Measurements from ENCODE around the gene POP7. TPM values are rescaled to one million over a fixed set of nuclear protein-coding genes. Genes with fewer than 3 reads are reported as not detected.

Gene POP7
- polyA plus RNA-seq, 1 donor from 2014 or later: 92.1 TPM

GRCh38 chr7:100673942-100674410, 31.9 kb upstream of the POP7 start:
- H3K9me2 ChIP-seq (ENCODE audit: insufficient read depth, low read length): no peaks in the 10 kb centered on the region
- H2AFZ ChIP-seq (ENCODE audit: low read depth, low read length): peak overlapping the region; percentile 45
- no peaks in the 10 kb centered on the region for H3K27me3 ChIP-seq (ENCODE audit: insufficient read depth, low read depth, low read length)
- no peaks in the 10 kb centered on the region for H3K9me3 ChIP-seq (ENCODE audit: low read length)
- peak overlapping the region; percentile 88 for H3K27ac ChIP-seq (ENCODE audit: low read length)
- H3K36me3 ChIP-seq (ENCODE audit: insufficient read depth, low read length): peaks cover 3% of the 10 kb centered on the region
- H3F3A ChIP-seq (ENCODE audit: insufficient read depth, low read length, poor library complexity, severe bottlenecking): no peaks in the 10 kb centered on the region
- H3K79me2 ChIP-seq (replicated peaks; ENCODE audit: insufficient read depth, low read length): peaks cover 28% of the 10 kb centered on the region
- peak overlapping the region; percentile 78 for H3K4me2 ChIP-seq (ENCODE audit: low read length)
- no peaks in the 10 kb centered on the region for H4K20me1 ChIP-seq (ENCODE audit: insufficient read depth)
- TF ChIP-seq RAD21 (conservative IDR thresholded peaks at IDR 0.05) (no peak), REST (IDR thresholded peaks at IDR 0.05; ENCODE audit: borderline replicate concordance) (peak; percentile 57), MXI1 (conservative IDR thresholded peaks at IDR 0.05; ENCODE audit: poor library complexity, severe bottlenecking) (peak; percentile 8)
- H3K9ac ChIP-seq (ENCODE audit: low read length): peak overlapping the region; percentile 97
- peak overlapping the region; percentile 87 for H3K4me3 ChIP-seq (ENCODE audit: low read length)

DNA sequence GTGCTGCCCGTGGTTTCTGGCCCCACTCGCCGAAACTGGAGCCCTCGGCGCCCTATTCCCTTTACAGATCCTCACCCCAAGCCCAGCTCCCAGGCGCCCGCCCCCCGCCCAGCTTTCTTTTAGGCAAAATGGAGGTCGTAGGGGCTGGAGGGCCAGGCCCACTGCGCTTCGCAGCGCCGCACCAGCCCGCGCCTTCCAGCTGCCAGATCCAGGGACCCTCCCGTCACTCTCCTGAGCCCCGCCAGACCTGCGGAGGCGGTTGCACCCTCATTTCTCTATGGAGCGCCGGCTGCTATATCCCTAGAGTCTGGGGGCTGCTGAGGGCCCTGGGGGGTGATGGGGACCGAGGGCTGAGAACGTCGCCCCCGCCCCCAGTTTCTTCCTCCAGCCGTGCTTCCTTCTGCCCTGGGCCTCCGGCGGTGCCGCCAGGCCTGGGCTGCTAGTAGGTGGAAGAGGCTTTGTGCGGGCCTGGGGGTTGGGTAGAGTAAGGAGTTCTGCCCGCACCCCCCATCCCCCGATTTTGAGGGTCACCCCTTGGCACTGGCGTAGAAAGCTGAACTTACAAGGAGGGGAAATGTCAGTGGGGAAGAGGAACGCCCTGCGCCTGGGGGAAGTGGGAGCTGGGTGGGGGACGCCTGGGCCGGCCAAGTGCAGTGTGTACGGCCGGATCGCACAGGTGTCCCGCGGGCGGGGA, 31.4 kb upstream of the POP7 start:
- peaks cover 3% of the 10 kb centered on the region for H3K36me3 ChIP-seq (ENCODE audit: insufficient read depth, low read length)
- H3K79me2 ChIP-seq (replicated peaks; ENCODE audit: insufficient read depth, low read length): peaks cover 28% of the 10 kb centered on the region
- peak overlapping the region; percentile 45 for H2AFZ ChIP-seq (ENCODE audit: low read depth, low read length)
- peak overlapping the region; percentile 88 for H3K27ac ChIP-seq (ENCODE audit: low read length)
- peak overlapping the region; percentile 97 for H3K9ac ChIP-seq (ENCODE audit: low read length)
- no peaks in the 10 kb centered on the region for H3K9me3 ChIP-seq (ENCODE audit: low read length)
- no peaks in the 10 kb centered on the region for H3K27me3 ChIP-seq (ENCODE audit: insufficient read depth, low read depth, low read length)
- no peak for TF ChIP-seq EZH2 (IDR thresholded peaks at IDR 0.05; ENCODE audit: borderline replicate concordance, insufficient read depth, low read length, poor library complexity, severe bottlenecking)
- no peak for TF ChIP-seq TAF1 (IDR thresholded peaks at IDR 0.05; ENCODE audit: low read depth)
- no peak for TF ChIP-seq RAD21 (conservative IDR thresholded peaks at IDR 0.05)
- TF ChIP-seq MXI1 (conservative IDR thresholded peaks at IDR 0.05; ENCODE audit: poor library complexity, severe bottlenecking): no peak
- TF ChIP-seq POLR2AphosphoS5 (IDR thresholded peaks at IDR 0.05): no peak
- no peak for TF ChIP-seq EP300 (conservative IDR thresholded peaks at IDR 0.05; ENCODE audit: poor library complexity, severe bottlenecking)
- no peak for TF ChIP-seq REST (IDR thresholded peaks at IDR 0.05; ENCODE audit: borderline replicate concordance)
- no peak for TF ChIP-seq CTCF (IDR thresholded peaks at IDR 0.05; ENCODE audit: poor library complexity, severe bottlenecking)
- no peak for TF ChIP-seq SMC3 (conservative IDR thresholded peaks at IDR 0.05; ENCODE audit: poor library complexity)
- H4K20me1 ChIP-seq (ENCODE audit: insufficient read depth): no peaks in the 10 kb centered on the region
- no peaks in the 10 kb centered on the region for H3F3A ChIP-seq (ENCODE audit: insufficient read depth, low read length, poor library complexity, severe bottlenecking)
- peak overlapping the region; percentile 87 for H3K4me3 ChIP-seq (ENCODE audit: low read length)
- H3K9me2 ChIP-seq (ENCODE audit: insufficient read depth, low read length): no peaks in the 10 kb centered on the region
- H3K4me2 ChIP-seq (ENCODE audit: low read length): peak overlapping the region; percentile 78
